HCT116 (cell line): ENCODE measurements around the gene CDH4.

Experiments
- ATF3 ChIP-seq: IDR thresholded peaks from 2 replicates; pipeline ENCODE4 v1.6.1; 2012
- CTCF ChIP-seq, 3 experiments: fragments of 200-600 bp in 1 of 3; sonication (generic) in 1 of 3; IDR thresholded peaks in 2 of 3; conservative IDR thresholded peaks in 1 of 3; 2 replicates each; pipeline ENCODE4 v1.5.1; 2012 to 2017; ENCODE audit warnings: low read depth in 2 of 3, low read length in 2 of 3, antibody characterized with exemption in 1 of 3, borderline replicate concordance in 1 of 3, control low read depth in 1 of 3, mild to moderate bottlenecking in 1 of 3, mixed read lengths in 1 of 3, mixed run types in 1 of 3, moderate library complexity in 1 of 3; ENCODE audit not compliant: insufficient read depth in 1 of 3
- POLR2AphosphoS5 ChIP-seq: IDR thresholded peaks from 2 replicates; pipeline ENCODE4 v1.6.1; 2011; ENCODE audit warnings: mild to moderate bottlenecking, low read depth, low read length, moderate library complexity
- RAD21 ChIP-seq: IDR thresholded peaks from 2 replicates; pipeline ENCODE4 v1.6.1; 2012; ENCODE audit warnings: low read depth, mild to moderate bottlenecking
- YY1 ChIP-seq: IDR thresholded peaks from 2 replicates; pipeline ENCODE4 v1.6.1; 2011; ENCODE audit warnings: low read length, low read depth, moderate library complexity, mild to moderate bottlenecking; ENCODE audit not compliant: insufficient replicate concordance; ENCODE audit errors: extremely low read depth
- TF ChIP-seq, protein P1 (sequence below): IDR thresholded peaks from 2 replicates; pipeline ENCODE4 v1.6.1; 2012; ENCODE audit warnings: low read depth

- TF ChIP-seq, protein P1, sequence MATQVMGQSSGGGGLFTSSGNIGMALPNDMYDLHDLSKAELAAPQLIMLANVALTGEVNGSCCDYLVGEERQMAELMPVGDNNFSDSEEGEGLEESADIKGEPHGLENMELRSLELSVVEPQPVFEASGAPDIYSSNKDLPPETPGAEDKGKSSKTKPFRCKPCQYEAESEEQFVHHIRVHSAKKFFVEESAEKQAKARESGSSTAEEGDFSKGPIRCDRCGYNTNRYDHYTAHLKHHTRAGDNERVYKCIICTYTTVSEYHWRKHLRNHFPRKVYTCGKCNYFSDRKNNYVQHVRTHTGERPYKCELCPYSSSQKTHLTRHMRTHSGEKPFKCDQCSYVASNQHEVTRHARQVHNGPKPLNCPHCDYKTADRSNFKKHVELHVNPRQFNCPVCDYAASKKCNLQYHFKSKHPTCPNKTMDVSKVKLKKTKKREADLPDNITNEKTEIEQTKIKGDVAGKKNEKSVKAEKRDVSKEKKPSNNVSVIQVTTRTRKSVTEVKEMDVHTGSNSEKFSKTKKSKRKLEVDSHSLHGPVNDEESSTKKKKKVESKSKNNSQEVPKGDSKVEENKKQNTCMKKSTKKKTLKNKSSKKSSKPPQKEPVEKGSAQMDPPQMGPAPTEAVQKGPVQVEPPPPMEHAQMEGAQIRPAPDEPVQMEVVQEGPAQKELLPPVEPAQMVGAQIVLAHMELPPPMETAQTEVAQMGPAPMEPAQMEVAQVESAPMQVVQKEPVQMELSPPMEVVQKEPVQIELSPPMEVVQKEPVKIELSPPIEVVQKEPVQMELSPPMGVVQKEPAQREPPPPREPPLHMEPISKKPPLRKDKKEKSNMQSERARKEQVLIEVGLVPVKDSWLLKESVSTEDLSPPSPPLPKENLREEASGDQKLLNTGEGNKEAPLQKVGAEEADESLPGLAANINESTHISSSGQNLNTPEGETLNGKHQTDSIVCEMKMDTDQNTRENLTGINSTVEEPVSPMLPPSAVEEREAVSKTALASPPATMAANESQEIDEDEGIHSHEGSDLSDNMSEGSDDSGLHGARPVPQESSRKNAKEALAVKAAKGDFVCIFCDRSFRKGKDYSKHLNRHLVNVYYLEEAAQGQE = no peak
- TF ChIP-seq CTCF (IDR thresholded peaks at IDR 0.05 in 2 of 3, conservative IDR thresholded peaks at IDR 0.05 in 1 of 3; ENCODE audit: borderline replicate concordance in 1 of 3, insufficient read depth in 1 of 3, low read depth in 2 of 3, low read length in 2 of 3) (no peak), POLR2AphosphoS5 (no peak), RAD21 (no peak), ATF3 (no peak), YY1 (no peak)
These were observed 347.5 kb downstream of the CDH4 start for GRCh38 chr20:61599541-61599992.
